Endothelial cell of umbilical vein (primary cell): ENCODE data around the gene ETAA1. TPM values are rescaled to one million over a fixed set of nuclear protein-coding genes. Genes with fewer than 3 reads are reported as not detected.

ENCODE experiments used
- BruUV-seq: library from RNA; stranded (reverse); fragments of 400-500 nt; replicated peaks from 2 replicates; lab custom pipeline; 2021; lab: Mats Ljungman, UMichigan
- CTCF ChIA-PET: fragments of 300-600, 350-600 bp; sonication (Branson Sonifier 250); formaldehyde crosslinking; loops from one replicate; lab custom pipeline; 2021; ENCODE audit warnings: antibody characterized with exemption, inconsistent platforms; lab: Charles Lee
- POLR2A ChIA-PET: fragments of 300-600, 350-600 bp; sonication (Branson Sonifier 250); formaldehyde crosslinking; loops from one replicate; lab custom pipeline; 2021; ENCODE audit warnings: antibody characterized with exemption, inconsistent platforms; lab: Charles Lee
- DNase-seq: peaks from one replicate; pipeline ENCODE4 v3.0.0-alpha.2; 2011; ENCODE audit warnings: low read depth, low spot score
- FAIRE-seq: peaks from 2 replicates; lab custom pipeline; 2011; peaks lifted over from hg19 to GRCh38; lab: Jason Lieb, UNC
- H2AFZ ChIP-seq: 2 replicates; pipeline ENCODE4 v1.6.0; 2012; ENCODE audit warnings: low read depth, low read length, control low read depth, inconsistent platforms
- H3K27ac ChIP-seq: 2 replicates; pipeline ENCODE4 v1.5.1; 2011; ENCODE audit warnings: low read depth, mild to moderate bottlenecking, control low read depth, low read length, moderate library complexity; ENCODE audit not compliant: insufficient read depth
- H3K27me3 ChIP-seq, 2 experiments: 2 replicates each; pipeline versions ENCODE4 v1.6.0 to v1.6.1; 2011; ENCODE audit warnings: low read length in 2 of 2, mixed read lengths in 1 of 2; ENCODE audit not compliant: control insufficient read depth in 2 of 2, insufficient read depth in 2 of 2
- H3K36me3 ChIP-seq, 2 experiments: 2 replicates in 1 of 2; 3 replicates in 1 of 2; pipeline ENCODE4 v1.5.1; 2011; ENCODE audit warnings: low read length in 2 of 2, mild to moderate bottlenecking in 1 of 2, moderate library complexity in 1 of 2; ENCODE audit not compliant: control insufficient read depth in 2 of 2, insufficient read depth in 2 of 2; ENCODE audit errors: extremely low read depth in 1 of 2
- H3K4me1 ChIP-seq: 3 replicates; pipeline ENCODE4 v1.5.1; 2011; ENCODE audit warnings: mild to moderate bottlenecking, low read length; ENCODE audit not compliant: control insufficient read depth, insufficient read depth; ENCODE audit errors: extremely low read depth
- H3K4me2 ChIP-seq: 2 replicates; pipeline ENCODE4 v1.6.1; 2011; ENCODE audit warnings: low read length, control low read depth, mixed read lengths; ENCODE audit not compliant: insufficient read depth
- H3K4me3 ChIP-seq, 3 experiments: fragments of 200-600 bp in 1 of 3; sonication (generic), shearing (Covaris generic) in 1 of 3; replicated peaks in 1 of 3; 2 replicates each; pipeline ENCODE4 v1.5.1; 2011 to 2016; ENCODE audit warnings: control low read depth in 3 of 3, low read length in 3 of 3, mild to moderate bottlenecking in 2 of 3, inconsistent platforms in 1 of 3, low read depth in 1 of 3, moderate library complexity in 1 of 3; ENCODE audit not compliant: insufficient read depth in 1 of 3
- H3K79me2 ChIP-seq: 2 replicates; pipeline ENCODE4 v1.6.0; 2012; ENCODE audit warnings: low read length, inconsistent platforms; ENCODE audit not compliant: control insufficient read depth, insufficient read depth
- H3K9ac ChIP-seq: replicated peaks from 2 replicates; pipeline ENCODE3; 2011; ENCODE audit warnings: low read length, control low read depth; ENCODE audit not compliant: insufficient read depth; ENCODE audit errors: extremely low read depth
- H3K9me1 ChIP-seq: replicated peaks from 3 replicates; pipeline ENCODE4 v1.6.0; 2011; ENCODE audit warnings: mild to moderate bottlenecking, low read length; ENCODE audit not compliant: control insufficient read depth, insufficient read depth; ENCODE audit errors: extremely low read depth
- H3K9me3 ChIP-seq: replicated peaks from 2 replicates; pipeline ENCODE4 v1.5.1; 2012; ENCODE audit warnings: low read length, inconsistent platforms; ENCODE audit not compliant: control insufficient read depth, insufficient read depth
- H4K20me1 ChIP-seq: replicated peaks from 2 replicates; pipeline ENCODE3; 2011; ENCODE audit warnings: mild to moderate bottlenecking, low read length; ENCODE audit not compliant: control insufficient read depth, insufficient read depth; ENCODE audit errors: extremely low read depth
- EZH2 ChIP-seq: IDR thresholded peaks from 2 replicates; pipeline ENCODE4 v1.6.1; 2012; ENCODE audit warnings: borderline replicate concordance, low read depth, mild to moderate bottlenecking, moderate library complexity, low read length, inconsistent platforms; ENCODE audit not compliant: severe bottlenecking
- FOS ChIP-seq: IDR thresholded peaks from 2 replicates; pipeline ENCODE4 v1.6.1; 2011; ENCODE audit warnings: mild to moderate bottlenecking, low read length, moderate library complexity, borderline replicate concordance; ENCODE audit not compliant: insufficient read depth
- GATA2 ChIP-seq: IDR thresholded peaks from 2 replicates; pipeline ENCODE4 v1.7.0; 2011; ENCODE audit warnings: low read depth, mild to moderate bottlenecking, moderate library complexity, mixed read lengths, low read length; ENCODE audit not compliant: insufficient read length, insufficient read depth
- JUN ChIP-seq: IDR thresholded peaks from 2 replicates; pipeline ENCODE4 v1.6.1; 2011; ENCODE audit warnings: borderline replicate concordance, low read depth; ENCODE audit not compliant: insufficient read length, insufficient read depth
- MYC ChIP-seq: IDR thresholded peaks from one replicate; pipeline ENCODE4 v1.6.1; 2011; ENCODE audit warnings: mild to moderate bottlenecking, low read depth, low read length
- POLR2A ChIP-seq: IDR thresholded peaks from 2 replicates; pipeline ENCODE4 v1.6.1; 2012; ENCODE audit warnings: low read depth, mild to moderate bottlenecking, control low read depth, low read length
- POLR2AphosphoS5 ChIP-seq: IDR thresholded peaks from 2 replicates; pipeline ENCODE4 v1.6.1; 2012; ENCODE audit warnings: low read depth, mild to moderate bottlenecking, control low read depth, low read length, moderate library complexity; ENCODE audit not compliant: insufficient read depth
- dilution Hi-C: fragments of 300-500 bp; cut with MboI; formaldehyde crosslinking; loops from one replicate; pipeline ENCODE4 v1.15.0; 2019; ENCODE audit warnings: low sequenced_read_pairs; ENCODE audit not compliant: extremely low pct_ligation_motif_present
- intact Hi-C: fragments of 100-400 bp; cut with micrococcal nuclease; formaldehyde crosslinking; loops from one replicate; pipeline ENCODE4 v1.10.0; 2022
- polyA plus RNA-seq, 4 experiments: library from polyadenylated mRNA; depleted of rRNA in 3 of 4; stranded (reverse) in 3 of 4; unstranded in 1 of 4; fragments of >200 nt; gene quantifications; 2 replicates each; pipeline versions ENCODE4 v1.2.1 to v1.2.3, GENCODE V29; 2011 to 2012; ENCODE audit warnings: missing spikeins in 1 of 4
- total RNA-seq: library from RNA; stranded (reverse); gene quantifications from 2 replicates; pipeline ENCODE4 v1.2.3, GENCODE V29; 2021
- TF ChIP-seq, protein P1 (sequence below): IDR thresholded peaks from 2 replicates; pipeline ENCODE4 v1.6.1; 2011; ENCODE audit not compliant: insufficient read depth, insufficient read length
- TF ChIP-seq, protein P2 (sequence below), 2 donors: IDR thresholded peaks; 1 replicate in 1 of 2; 2 replicates in 1 of 2; pipeline ENCODE4 v1.5.1; 2011; ENCODE audit warnings: low read length in 2 of 2, mild to moderate bottlenecking in 2 of 2, moderate library complexity in 2 of 2, control low read depth in 1 of 2, inconsistent platforms in 1 of 2, low read depth in 1 of 2; ENCODE audit not compliant: insufficient read depth in 1 of 2; ENCODE audit errors: extremely low read depth in 1 of 2

ETAA1 gene
- total and polyA plus RNA-seq, 2 donors (not counting 3 experiments of a cell fraction or from before 2014, with no cell fraction given) = 4.9 to 15.9 TPM

DNA sequence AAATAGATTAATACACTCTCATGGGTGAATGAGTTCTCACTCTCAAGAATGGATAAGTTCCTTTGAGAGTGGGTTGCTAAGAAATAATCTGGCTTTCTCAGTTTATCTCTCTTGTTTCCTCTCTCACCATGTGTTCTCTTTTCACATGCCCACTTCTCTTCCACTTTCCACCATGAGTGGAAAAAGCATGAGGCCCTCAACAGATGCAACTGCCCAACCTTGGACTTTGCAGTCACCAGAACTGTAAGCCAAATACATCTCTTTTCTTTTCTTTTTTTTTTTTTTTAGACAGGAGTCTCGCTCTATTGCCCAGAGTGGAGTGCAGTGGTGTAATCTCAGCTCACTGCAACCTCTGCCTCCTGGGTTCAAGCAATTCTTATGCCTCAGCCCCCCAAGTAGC lies 18.1 kb upstream of the ETAA1 start:
- FAIRE-seq (no peak), DNase-seq (no peak)
- no peak overlapping the region for H3K9ac ChIP-seq
- H3K36me3 ChIP-seq = no peaks in the 10 kb centered on the region
- dilution Hi-C loops = no loop called here
- H4K20me1 ChIP-seq = no peaks in the 10 kb centered on the region
- no peak overlapping the region for H3K27ac ChIP-seq
- H3K4me3 ChIP-seq = no peak overlapping the region
- ChIA-PET POLR2A (no interaction called here), CTCF (no interaction called here)
- no peaks in the 10 kb centered on the region for H3K27me3 ChIP-seq
- no peaks in the 10 kb centered on the region for H3K9me3 ChIP-seq
- no peaks in the 10 kb centered on the region for H3K79me2 ChIP-seq
- H3K4me2 ChIP-seq = no peak overlapping the region
- BruUV-seq = no TSS peak
- H3K4me1 ChIP-seq = peaks cover 2% of the 10 kb centered on the region
- no peak overlapping the region for H2AFZ ChIP-seq
- intact Hi-C loops = no loop called here
- H3K9me1 ChIP-seq = no peaks in the 10 kb centered on the region
- TF ChIP-seq POLR2A = no peak
- TF ChIP-seq FOS = no peak
- TF ChIP-seq, protein P1, sequence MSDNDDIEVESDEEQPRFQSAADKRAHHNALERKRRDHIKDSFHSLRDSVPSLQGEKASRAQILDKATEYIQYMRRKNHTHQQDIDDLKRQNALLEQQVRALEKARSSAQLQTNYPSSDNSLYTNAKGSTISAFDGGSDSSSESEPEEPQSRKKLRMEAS = no peak
- TF ChIP-seq EZH2 = no peak
- no peak for TF ChIP-seq GATA2
- TF ChIP-seq, protein P2, sequence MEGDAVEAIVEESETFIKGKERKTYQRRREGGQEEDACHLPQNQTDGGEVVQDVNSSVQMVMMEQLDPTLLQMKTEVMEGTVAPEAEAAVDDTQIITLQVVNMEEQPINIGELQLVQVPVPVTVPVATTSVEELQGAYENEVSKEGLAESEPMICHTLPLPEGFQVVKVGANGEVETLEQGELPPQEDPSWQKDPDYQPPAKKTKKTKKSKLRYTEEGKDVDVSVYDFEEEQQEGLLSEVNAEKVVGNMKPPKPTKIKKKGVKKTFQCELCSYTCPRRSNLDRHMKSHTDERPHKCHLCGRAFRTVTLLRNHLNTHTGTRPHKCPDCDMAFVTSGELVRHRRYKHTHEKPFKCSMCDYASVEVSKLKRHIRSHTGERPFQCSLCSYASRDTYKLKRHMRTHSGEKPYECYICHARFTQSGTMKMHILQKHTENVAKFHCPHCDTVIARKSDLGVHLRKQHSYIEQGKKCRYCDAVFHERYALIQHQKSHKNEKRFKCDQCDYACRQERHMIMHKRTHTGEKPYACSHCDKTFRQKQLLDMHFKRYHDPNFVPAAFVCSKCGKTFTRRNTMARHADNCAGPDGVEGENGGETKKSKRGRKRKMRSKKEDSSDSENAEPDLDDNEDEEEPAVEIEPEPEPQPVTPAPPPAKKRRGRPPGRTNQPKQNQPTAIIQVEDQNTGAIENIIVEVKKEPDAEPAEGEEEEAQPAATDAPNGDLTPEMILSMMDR (IDR thresholded peaks at IDR 0.05; ENCODE audit: extremely low read depth in 1 of 2, insufficient read depth in 1 of 2, low read depth in 1 of 2, low read length in 2 of 2) = no peak
- no peak for TF ChIP-seq MYC
- no peak for TF ChIP-seq JUN
- no peak for TF ChIP-seq POLR2AphosphoS5
